DND-41 (cell line): Measurements from ENCODE around the gene INTS12.

Experiments used
- ATAC-seq: fragments of 200-7000 bp; cut with Tn5 transposase; 3 replicates; pipeline ENCODE4 v1.9.1; 2021; ENCODE audit warnings: low read depth; ENCODE audit not compliant: insufficient read depth
- DNase-seq: peaks from one replicate; pipeline ENCODE4 v3.0.0-alpha.2; 2020
- H2AFZ ChIP-seq: 2 replicates; pipeline ENCODE4 v1.6.0; 2012; ENCODE audit warnings: low read depth, low read length
- H3K27ac ChIP-seq: 2 replicates; pipeline ENCODE4 v1.5.1; 2012; ENCODE audit warnings: low read length, inconsistent platforms
- H3K27me3 ChIP-seq: fragments of 200-600 bp; sonication (generic); 2 replicates; pipeline ENCODE4 v1.6.0; 2012; ENCODE audit warnings: low read length, mild to moderate bottlenecking, inconsistent platforms; ENCODE audit not compliant: insufficient read depth, poor library complexity
- H3K36me3 ChIP-seq: 2 replicates; pipeline ENCODE4 v1.5.1; 2012; ENCODE audit warnings: low read length, inconsistent platforms; ENCODE audit not compliant: insufficient read depth
- H3K4me1 ChIP-seq: 2 replicates; pipeline ENCODE4 v1.5.1; 2012; ENCODE audit warnings: mild to moderate bottlenecking, low read length; ENCODE audit not compliant: insufficient read depth
- H3K4me2 ChIP-seq: 2 replicates; pipeline ENCODE4 v1.6.0; 2012; ENCODE audit warnings: mild to moderate bottlenecking, moderate library complexity, low read length, inconsistent platforms; ENCODE audit not compliant: insufficient read depth
- H3K4me3 ChIP-seq, 2 experiments: fragments of 200-600 bp in 1 of 2; shearing (Covaris generic) in 1 of 2; 2 replicates each; pipeline ENCODE4 v1.5.1; 2012 to 2016; ENCODE audit warnings: inconsistent platforms in 2 of 2, low read length in 2 of 2, mild to moderate bottlenecking in 2 of 2, low read depth in 1 of 2, moderate library complexity in 1 of 2
- H3K79me2 ChIP-seq: 2 replicates; pipeline ENCODE4 v1.6.0; 2012; ENCODE audit warnings: low read length, inconsistent platforms; ENCODE audit not compliant: insufficient read depth
- H3K9ac ChIP-seq: 2 replicates; pipeline ENCODE4 v1.6.0; 2012; ENCODE audit warnings: low read depth, mild to moderate bottlenecking, inconsistent platforms, low read length, moderate library complexity
- H3K9me3 ChIP-seq: 2 replicates; pipeline ENCODE4 v1.5.1; 2012; ENCODE audit warnings: low read length, moderate library complexity, mild to moderate bottlenecking, inconsistent platforms; ENCODE audit not compliant: insufficient read depth, severe bottlenecking
- H4K20me1 ChIP-seq: 2 replicates; pipeline ENCODE4 v1.6.0; 2012; ENCODE audit warnings: low read length; ENCODE audit not compliant: insufficient read depth
- EZH2 ChIP-seq: IDR thresholded peaks from 3 replicates; pipeline ENCODE4 v1.6.1; 2012; ENCODE audit warnings: borderline replicate concordance, low read depth, mild to moderate bottlenecking, moderate library complexity, low read length, inconsistent platforms; ENCODE audit not compliant: severe bottlenecking
- TF ChIP-seq, protein P1 (sequence below): IDR thresholded peaks from 2 replicates; pipeline ENCODE4 v1.5.1; 2012; ENCODE audit warnings: borderline replicate concordance, low read length, moderate library complexity, mild to moderate bottlenecking; ENCODE audit not compliant: poor library complexity, severe bottlenecking; ENCODE audit errors: extremely low read depth

INTS12 gene

GRCh38 chr4:105710012-105710600 is 1.6 kb upstream of the INTS12 start:
- 0 out of 2 replicates have a peak, but pooled peaks cover under 1% of the 10 kb centered on the region for H3K36me3 ChIP-seq
- TF ChIP-seq EZH2 = no peak
- TF ChIP-seq, protein P1, sequence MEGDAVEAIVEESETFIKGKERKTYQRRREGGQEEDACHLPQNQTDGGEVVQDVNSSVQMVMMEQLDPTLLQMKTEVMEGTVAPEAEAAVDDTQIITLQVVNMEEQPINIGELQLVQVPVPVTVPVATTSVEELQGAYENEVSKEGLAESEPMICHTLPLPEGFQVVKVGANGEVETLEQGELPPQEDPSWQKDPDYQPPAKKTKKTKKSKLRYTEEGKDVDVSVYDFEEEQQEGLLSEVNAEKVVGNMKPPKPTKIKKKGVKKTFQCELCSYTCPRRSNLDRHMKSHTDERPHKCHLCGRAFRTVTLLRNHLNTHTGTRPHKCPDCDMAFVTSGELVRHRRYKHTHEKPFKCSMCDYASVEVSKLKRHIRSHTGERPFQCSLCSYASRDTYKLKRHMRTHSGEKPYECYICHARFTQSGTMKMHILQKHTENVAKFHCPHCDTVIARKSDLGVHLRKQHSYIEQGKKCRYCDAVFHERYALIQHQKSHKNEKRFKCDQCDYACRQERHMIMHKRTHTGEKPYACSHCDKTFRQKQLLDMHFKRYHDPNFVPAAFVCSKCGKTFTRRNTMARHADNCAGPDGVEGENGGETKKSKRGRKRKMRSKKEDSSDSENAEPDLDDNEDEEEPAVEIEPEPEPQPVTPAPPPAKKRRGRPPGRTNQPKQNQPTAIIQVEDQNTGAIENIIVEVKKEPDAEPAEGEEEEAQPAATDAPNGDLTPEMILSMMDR = no peak
- no peaks in the 10 kb centered on the region for H3K27me3 ChIP-seq
- peak overlapping the region; percentile 87 to 97; a peak in 3 of 4 replicates for H3K4me3 ChIP-seq
- DNase-seq = no peak
- peak overlapping the region; percentile 76 for H3K9ac ChIP-seq
- no peaks in the 10 kb centered on the region for H3K9me3 ChIP-seq
- no peak overlapping the region for H2AFZ ChIP-seq
- H3K4me1 ChIP-seq = peaks cover 39% of the 10 kb centered on the region
- H3K27ac ChIP-seq = no peak overlapping the region
- no peak for ATAC-seq
- peaks cover 85% of the 10 kb centered on the region for H3K79me2 ChIP-seq
- peaks cover 10% of the 10 kb centered on the region; the same call in 1 of the 2 replicates for H4K20me1 ChIP-seq
- peak overlapping the region; percentile 94 for H3K4me2 ChIP-seq

DNA sequence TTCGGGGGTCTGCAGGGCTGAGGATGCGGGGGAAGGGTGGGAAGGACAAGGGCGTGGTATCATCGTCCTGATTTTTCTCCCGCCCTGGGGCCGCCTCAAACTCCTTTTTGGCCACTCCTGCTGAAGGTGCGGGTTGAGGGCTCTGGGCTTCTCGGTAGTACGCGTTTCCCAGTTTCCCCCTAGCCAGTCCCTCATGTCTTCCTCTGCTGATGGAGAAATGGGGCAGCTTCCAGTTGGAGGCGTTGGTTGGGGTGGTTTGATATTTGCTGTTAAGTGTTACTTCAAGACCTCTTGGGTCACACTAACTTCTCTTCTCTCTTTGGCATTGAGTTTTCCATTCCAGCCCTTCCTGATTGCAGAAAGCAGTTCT is 577 bp upstream of the INTS12 start:
- TF ChIP-seq EZH2 = no peak
- TF ChIP-seq, protein P1 = no peak
- ATAC-seq (peak; percentile 59), DNase-seq (peak; percentile 34)
- Histone ChIP-seq H4K20me1 (peaks cover 10% of the 10 kb centered on the region; the same call in 1 of the 2 replicates), H3K27ac (peak overlapping the region; percentile 82), H3K27me3 (no peaks in the 10 kb centered on the region), H3K79me2 (peaks cover 94% of the 10 kb centered on the region), H3K36me3 (0 out of 2 replicates have a peak, but pooled peaks cover 3% of the 10 kb centered on the region), H2AFZ (peak overlapping the region; percentile 97), H3K9ac (peak overlapping the region; percentile 76), H3K9me3 (no peaks in the 10 kb centered on the region), H3K4me2 (peak overlapping the region; percentile 94), H3K4me3 (peak overlapping the region; percentile 87 to 97), H3K4me1 (peaks cover 44% of the 10 kb centered on the region)

DNA sequence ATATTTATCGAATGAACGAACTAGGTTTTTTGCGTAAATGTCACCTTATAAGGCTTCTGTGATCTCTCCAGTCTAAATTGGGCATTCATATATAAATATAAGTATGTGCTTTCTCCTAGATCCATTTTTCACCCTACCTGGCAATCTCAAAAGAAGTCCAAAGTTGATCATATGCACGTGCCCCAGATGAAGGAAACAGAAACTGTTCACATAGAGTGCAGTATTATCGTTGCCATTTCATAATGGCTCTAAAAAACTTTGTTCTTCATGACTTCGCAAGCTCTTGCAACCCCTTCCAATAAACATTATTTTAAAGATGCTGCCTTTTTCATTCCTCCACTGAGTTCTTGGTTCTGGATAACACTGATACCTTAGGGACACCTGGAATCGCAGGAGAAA is 708 bp downstream of the INTS12 start:
- Histone ChIP-seq H2AFZ (peak overlapping the region; percentile 80), H3K4me1 (peaks cover 44% of the 10 kb centered on the region), H3K36me3 (peaks cover 3% of the 10 kb centered on the region; the same call in 1 of the 2 replicates), H3K9ac (peak overlapping the region; percentile 76), H3K79me2 (peaks cover 97% of the 10 kb centered on the region), H4K20me1 (peaks cover 7% of the 10 kb centered on the region; the same call in 1 of the 2 replicates), H3K4me3 (peak overlapping the region; percentile 87 to 97), H3K27me3 (no peaks in the 10 kb centered on the region), H3K9me3 (no peaks in the 10 kb centered on the region), H3K4me2 (peak overlapping the region; percentile 94), H3K27ac (peak overlapping the region; percentile 82)
- TF ChIP-seq, protein P1 = no peak
- no peak for TF ChIP-seq EZH2
- ATAC-seq (no peak), DNase-seq (no peak)
